HFFc6 (cell line): ENCODE data around the gene DENND5B. TPM values are rescaled to one million over a fixed set of nuclear protein-coding genes. Genes with fewer than 3 reads are reported as not detected.

Experiments
- DNase-seq: peaks from one replicate; pipeline ENCODE4 v3.0.0-alpha.2; 2018
- H3K27ac Mint-ChIP-seq: 2 replicates; pipeline ENCODE4 v1.8.0; 2020; ENCODE audit warnings: mild to moderate bottlenecking, mixed read lengths
- H3K27me3 Mint-ChIP-seq: 2 replicates; pipeline ENCODE4 v1.8.0; 2021; ENCODE audit warnings: mild to moderate bottlenecking, moderate library complexity, mixed read lengths; ENCODE audit not compliant: insufficient read depth
- H3K36me3 Mint-ChIP-seq: 2 replicates; pipeline ENCODE4 v1.8.0; 2021; ENCODE audit warnings: low read depth, mixed read lengths
- H3K4me1 Mint-ChIP-seq: 2 replicates; pipeline ENCODE4 v1.8.0; 2020; ENCODE audit warnings: low read depth, mixed read lengths
- H3K4me3 Mint-ChIP-seq: 2 replicates; pipeline ENCODE4 v1.8.0; 2020; ENCODE audit warnings: mild to moderate bottlenecking, moderate library complexity, mixed read lengths
- H3K9me3 Mint-ChIP-seq: 2 replicates; pipeline ENCODE4 v1.8.0; 2020; ENCODE audit warnings: mild to moderate bottlenecking, mixed read lengths
- total RNA-seq, 6 experiments: library from RNA; stranded (reverse); fragmentation: NEBNext Ultra II Directional; extraction: Animal tissue kit (Norgen Biotek cat#: 25700); gene quantifications; 2 replicates in 1 of 6; 3 replicates in 5 of 6; pipeline ENCODE4 v1.2.3, GENCODE V29; 2021
- TF ChIP-seq, protein P1 (sequence below): fragments of 200-600 bp; sonication (generic); IDR thresholded peaks from 2 replicates; pipeline ENCODE4 v1.5.0; 2021; ENCODE audit warnings: antibody characterized with exemption, mild to moderate bottlenecking

The DENND5B gene
- total RNA-seq, 6 experiments from 2014 or later: 9.5 to 11.4 (median 10.1) TPM

DNA sequence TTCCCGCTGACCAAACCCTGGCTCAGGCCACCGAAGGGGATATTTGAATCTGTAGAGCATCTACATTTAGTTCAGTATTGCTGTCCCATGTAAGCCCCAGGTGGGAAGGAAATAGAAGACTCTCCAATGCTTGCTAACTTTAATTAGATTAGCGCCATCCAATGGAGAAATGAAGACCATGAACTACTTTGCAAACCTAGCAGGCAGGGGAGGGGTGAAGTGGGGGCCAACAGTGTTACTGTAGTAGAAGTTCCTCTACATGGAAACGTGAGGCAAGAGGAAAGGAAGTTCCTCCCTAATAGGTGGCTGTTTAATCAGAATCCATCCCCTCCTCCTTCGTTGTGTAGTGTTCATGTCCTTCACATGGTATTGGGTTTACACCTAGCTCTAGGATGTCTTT, 9.3 kb upstream of the DENND5B start:
- H3K4me1 Mint-ChIP-seq: peaks cover 5% of the 10 kb centered on the region
- H3K27me3 Mint-ChIP-seq: peaks cover 6% of the 10 kb centered on the region
- no peak overlapping the region for H3K27ac Mint-ChIP-seq
- TF ChIP-seq, protein P1, sequence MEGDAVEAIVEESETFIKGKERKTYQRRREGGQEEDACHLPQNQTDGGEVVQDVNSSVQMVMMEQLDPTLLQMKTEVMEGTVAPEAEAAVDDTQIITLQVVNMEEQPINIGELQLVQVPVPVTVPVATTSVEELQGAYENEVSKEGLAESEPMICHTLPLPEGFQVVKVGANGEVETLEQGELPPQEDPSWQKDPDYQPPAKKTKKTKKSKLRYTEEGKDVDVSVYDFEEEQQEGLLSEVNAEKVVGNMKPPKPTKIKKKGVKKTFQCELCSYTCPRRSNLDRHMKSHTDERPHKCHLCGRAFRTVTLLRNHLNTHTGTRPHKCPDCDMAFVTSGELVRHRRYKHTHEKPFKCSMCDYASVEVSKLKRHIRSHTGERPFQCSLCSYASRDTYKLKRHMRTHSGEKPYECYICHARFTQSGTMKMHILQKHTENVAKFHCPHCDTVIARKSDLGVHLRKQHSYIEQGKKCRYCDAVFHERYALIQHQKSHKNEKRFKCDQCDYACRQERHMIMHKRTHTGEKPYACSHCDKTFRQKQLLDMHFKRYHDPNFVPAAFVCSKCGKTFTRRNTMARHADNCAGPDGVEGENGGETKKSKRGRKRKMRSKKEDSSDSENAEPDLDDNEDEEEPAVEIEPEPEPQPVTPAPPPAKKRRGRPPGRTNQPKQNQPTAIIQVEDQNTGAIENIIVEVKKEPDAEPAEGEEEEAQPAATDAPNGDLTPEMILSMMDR: no peak
- no peak overlapping the region for H3K4me3 Mint-ChIP-seq
- no peak for DNase-seq
- no peaks in the 10 kb centered on the region for H3K9me3 Mint-ChIP-seq
- no peaks in the 10 kb centered on the region for H3K36me3 Mint-ChIP-seq

DNA sequence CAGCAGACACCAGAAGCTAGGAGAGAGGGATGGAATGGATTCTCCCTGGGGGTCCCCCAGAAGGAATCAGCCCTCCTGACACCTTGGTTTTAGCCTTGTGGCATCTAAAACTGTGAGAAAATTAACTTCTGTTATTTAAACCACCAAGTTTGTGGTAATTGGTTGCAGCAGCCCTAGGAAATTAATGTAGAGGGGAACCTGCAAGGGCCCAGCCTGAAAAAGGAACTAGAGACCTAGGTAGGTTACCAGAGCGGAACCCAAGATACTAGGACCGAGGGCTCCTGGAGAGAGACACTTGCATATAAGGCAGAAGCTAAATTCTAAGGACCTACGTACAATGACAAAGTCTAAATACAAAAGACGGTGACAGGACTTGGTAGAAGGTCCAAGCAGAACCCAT, 8.1 kb upstream of the DENND5B start:
- TF ChIP-seq, protein P1: no peak
- Mint-ChIP-seq H3K27me3 (peaks cover 6% of the 10 kb centered on the region), H3K36me3 (no peaks in the 10 kb centered on the region), H3K27ac (no peak overlapping the region), H3K4me1 (peaks cover 8% of the 10 kb centered on the region), H3K4me3 (no peak overlapping the region), H3K9me3 (no peaks in the 10 kb centered on the region)
- no peak for DNase-seq

- no peak for DNase-seq
- no peaks in the 10 kb centered on the region for H3K9me3 Mint-ChIP-seq
- H3K27ac Mint-ChIP-seq: no peak overlapping the region
- H3K4me1 Mint-ChIP-seq: peaks cover 11% of the 10 kb centered on the region
- H3K4me3 Mint-ChIP-seq: no peak overlapping the region
- H3K27me3 Mint-ChIP-seq: peaks cover 6% of the 10 kb centered on the region
- TF ChIP-seq, protein P1: no peak
- no peaks in the 10 kb centered on the region for H3K36me3 Mint-ChIP-seq
Measured at GRCh38 chr12:31597066-31597465, 6.1 kb upstream of the DENND5B start.

DNA sequence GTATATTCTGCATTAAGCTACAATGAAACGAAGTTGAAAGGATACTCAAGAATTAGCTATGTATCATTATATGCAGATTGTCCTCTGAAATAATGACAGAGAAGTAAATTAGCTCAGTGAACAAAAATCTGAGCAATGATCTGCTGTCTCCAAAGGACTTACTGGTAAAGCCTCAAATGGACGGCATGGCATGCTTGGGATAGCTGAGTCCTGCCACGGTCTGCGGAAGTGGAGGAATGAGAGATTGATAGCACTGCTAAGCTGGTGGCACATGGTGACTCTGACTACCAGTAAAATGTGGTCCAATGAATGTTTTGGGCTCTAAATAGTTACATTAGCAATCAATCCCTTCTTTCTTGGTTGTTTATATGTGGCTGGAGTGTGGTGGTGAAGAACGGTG, 3.7 kb upstream of the DENND5B start:
- peaks cover 6% of the 10 kb centered on the region for H3K27me3 Mint-ChIP-seq
- H3K9me3 Mint-ChIP-seq: no peaks in the 10 kb centered on the region
- H3K4me1 Mint-ChIP-seq: peaks cover 22% of the 10 kb centered on the region
- peak overlapping the region; percentile 15; the same call in 1 of the 2 replicates for H3K4me3 Mint-ChIP-seq
- H3K36me3 Mint-ChIP-seq: no peaks in the 10 kb centered on the region
- TF ChIP-seq, protein P1: no peak
- no peak overlapping the region for H3K27ac Mint-ChIP-seq
- DNase-seq: peak; percentile 58

DNA sequence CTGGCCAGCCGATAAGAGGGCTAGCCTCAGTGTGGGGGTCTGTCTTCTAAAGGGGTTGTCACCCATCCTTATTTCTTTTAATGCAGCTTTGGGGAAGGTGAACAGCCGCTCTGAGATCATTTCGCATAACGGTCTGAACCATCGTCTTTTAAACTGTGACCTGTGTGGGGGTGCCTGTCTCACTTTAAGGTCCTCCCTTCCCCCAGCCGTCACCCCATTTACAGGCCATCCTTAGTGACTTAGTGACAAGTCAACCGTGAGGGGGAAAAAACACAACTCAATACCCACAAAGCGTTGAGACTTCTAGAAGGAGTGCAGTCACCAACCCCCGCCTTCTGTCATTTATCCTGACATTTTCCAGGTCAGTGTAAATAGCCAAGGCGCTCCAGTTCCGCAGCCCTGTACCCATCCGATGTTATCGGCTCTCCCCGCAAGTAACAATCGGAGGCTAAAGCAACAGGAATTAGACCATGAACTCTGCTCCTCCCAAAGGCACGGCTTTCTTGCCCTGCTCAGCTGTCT, 505 bp upstream of the DENND5B start:
- H3K27ac Mint-ChIP-seq: peak overlapping the region; percentile 85
- peaks cover 7% of the 10 kb centered on the region for H3K36me3 Mint-ChIP-seq
- DNase-seq: no peak
- H3K4me1 Mint-ChIP-seq: peaks cover 48% of the 10 kb centered on the region
- H3K4me3 Mint-ChIP-seq: peak overlapping the region; percentile 93
- peaks cover 4% of the 10 kb centered on the region for H3K27me3 Mint-ChIP-seq
- no peaks in the 10 kb centered on the region for H3K9me3 Mint-ChIP-seq
- TF ChIP-seq, protein P1: no peak
